Mesenchymal stem cell (in vitro differentiated cells and primary cell): ENCODE results near the gene MRPS12.

Source experiments
- DNase-seq: peaks from one replicate; pipeline ENCODE4 v3.0.0-alpha.2; 2013
- H2AFZ ChIP-seq: one replicate; pipeline ENCODE4 v1.6.1; 2013; ENCODE audit warnings: low read depth, mild to moderate bottlenecking, control low read depth, inconsistent platforms, low read length, moderate library complexity
- H2AK5ac ChIP-seq: 2 replicates; pipeline ENCODE4 v1.6.1; 2013; ENCODE audit warnings: low read length, moderate library complexity, mild to moderate bottlenecking, inconsistent platforms; ENCODE audit not compliant: severe bottlenecking
- H2BK120ac ChIP-seq: one replicate; pipeline ENCODE4 v1.6.1; 2013; ENCODE audit warnings: low read depth, mild to moderate bottlenecking, inconsistent platforms, low read length, moderate library complexity
- H2BK12ac ChIP-seq, 2 experiments: one replicate each; pipeline ENCODE4 v1.6.1; 2013; ENCODE audit warnings: inconsistent platforms in 2 of 2, low read length in 2 of 2, mild to moderate bottlenecking in 2 of 2, moderate library complexity in 2 of 2, control low read depth in 1 of 2
- H2BK15ac ChIP-seq: one replicate; pipeline ENCODE4 v1.6.1; 2013; ENCODE audit warnings: mild to moderate bottlenecking, low read depth, inconsistent platforms; ENCODE audit not compliant: poor library complexity, severe bottlenecking
- H2BK5ac ChIP-seq: 2 replicates; pipeline ENCODE4 v1.6.1; 2013; ENCODE audit warnings: low read depth, mild to moderate bottlenecking, low read length, control low read depth, inconsistent platforms; ENCODE audit not compliant: poor library complexity, severe bottlenecking
- H3K14ac ChIP-seq, 2 experiments: one replicate each; pipeline ENCODE4 v1.6.1; 2013; ENCODE audit warnings: inconsistent platforms in 2 of 2, low read length in 2 of 2, control low read depth in 1 of 2, mild to moderate bottlenecking in 1 of 2, moderate library complexity in 1 of 2
- H3K18ac ChIP-seq, 2 experiments: one replicate each; pipeline ENCODE4 v1.6.1; 2013; ENCODE audit warnings: inconsistent platforms in 2 of 2, low read length in 2 of 2, control low read depth in 1 of 2, low read depth in 1 of 2, mild to moderate bottlenecking in 1 of 2
- H3K23ac ChIP-seq, 2 experiments: one replicate each; pipeline ENCODE4 v1.6.1; 2013; ENCODE audit warnings: inconsistent platforms in 2 of 2, low read length in 2 of 2, mild to moderate bottlenecking in 2 of 2, moderate library complexity in 2 of 2, control low read depth in 1 of 2
- H3K27ac ChIP-seq: 2 replicates; pipeline ENCODE4 v1.5.1; 2013; ENCODE audit warnings: mild to moderate bottlenecking, moderate library complexity, low read length, control low read depth, inconsistent platforms; ENCODE audit not compliant: poor library complexity, severe bottlenecking
- H3K27me3 ChIP-seq, 2 experiments: 2 replicates each; pipeline versions ENCODE4 v1.6.1 to v1.7.0; 2013; ENCODE audit warnings: low read length in 2 of 2, mild to moderate bottlenecking in 2 of 2, moderate library complexity in 2 of 2, control low read depth in 1 of 2, inconsistent platforms in 1 of 2; ENCODE audit not compliant: control insufficient read depth in 1 of 2, insufficient read depth in 1 of 2
- H3K36me3 ChIP-seq, 2 experiments: 2 replicates each; pipeline versions ENCODE4 v1.6.1 to v1.7.0; 2013; ENCODE audit warnings: low read length in 2 of 2, control low read depth in 1 of 2, inconsistent platforms in 1 of 2, low read depth in 1 of 2, mild to moderate bottlenecking in 1 of 2; ENCODE audit not compliant: insufficient read depth in 2 of 2, control insufficient read depth in 1 of 2
- H3K4ac ChIP-seq, 2 experiments: one replicate each; pipeline ENCODE4 v1.6.1; 2013; ENCODE audit warnings: inconsistent platforms in 2 of 2, low read length in 2 of 2, mild to moderate bottlenecking in 2 of 2, moderate library complexity in 2 of 2, control low read depth in 1 of 2, low read depth in 1 of 2
- H3K4me1 ChIP-seq: 2 replicates; pipeline ENCODE4 v1.6.1; 2013; ENCODE audit warnings: low read depth, low read length, control low read depth; ENCODE audit not compliant: control insufficient read depth, insufficient read depth
- H3K4me2 ChIP-seq: 2 replicates; pipeline ENCODE4 v1.6.1; 2013; ENCODE audit warnings: low read length, mild to moderate bottlenecking, inconsistent platforms; ENCODE audit not compliant: poor library complexity, severe bottlenecking
- H3K4me3 ChIP-seq, 2 experiments: 2 replicates each; pipeline versions ENCODE4 v1.5.1 to v1.7.0; 2013; ENCODE audit warnings: low read length in 2 of 2, mild to moderate bottlenecking in 2 of 2, control low read depth in 1 of 2, low read depth in 1 of 2; ENCODE audit not compliant: insufficient read depth in 1 of 2
- H3K79me1 ChIP-seq: replicated peaks from 2 replicates; pipeline ENCODE4 v1.6.1; 2013; ENCODE audit warnings: mild to moderate bottlenecking, control low read depth, low read length, inconsistent platforms; ENCODE audit not compliant: poor library complexity, severe bottlenecking
- H3K9ac ChIP-seq: 2 replicates; pipeline ENCODE4 v1.7.0; 2013; ENCODE audit warnings: mild to moderate bottlenecking, low read length, moderate library complexity
- H3K9me3 ChIP-seq: 2 replicates; pipeline ENCODE4 v1.7.0; 2013; ENCODE audit warnings: mild to moderate bottlenecking, low read length; ENCODE audit not compliant: control insufficient read depth
- H4K8ac ChIP-seq: one replicate; pipeline ENCODE4 v1.6.1; 2013; ENCODE audit warnings: inconsistent platforms, mild to moderate bottlenecking, low read length, moderate library complexity
- H4K91ac ChIP-seq: one replicate; pipeline ENCODE4 v1.6.1; 2013; ENCODE audit warnings: mild to moderate bottlenecking, low read length, inconsistent platforms
- WGBS: methylation state at CpG from one replicate; pipeline ENCODE4 v1.1.7; 2013; ENCODE audit warnings: mixed read lengths; 5-methylcytosine and 5-hydroxymethylcytosine counted together

Gene MRPS12

DNA sequence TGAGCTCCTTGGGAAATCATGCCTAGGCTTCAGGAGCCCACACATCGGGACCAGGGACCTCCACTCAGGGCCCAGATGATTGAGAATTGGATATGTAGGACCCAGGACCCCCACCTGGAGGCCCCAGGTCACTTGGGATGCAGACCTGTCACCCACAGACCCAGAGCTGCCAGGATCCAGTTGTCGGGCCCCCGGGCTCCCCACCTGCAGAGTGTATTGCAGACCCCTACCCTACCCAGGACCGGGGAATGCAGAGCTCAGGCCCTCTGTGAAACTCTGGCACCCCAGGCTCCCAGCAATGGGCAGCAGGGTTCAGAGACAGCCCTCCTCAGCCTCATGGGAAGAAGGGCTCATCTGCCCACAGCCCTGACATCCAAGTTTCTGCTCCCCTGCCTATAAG is 25.1 kb upstream of the MRPS12 start:
- Histone ChIP-seq H2BK5ac (no peak overlapping the region), H3K27ac (no peak overlapping the region), H2BK15ac (no peak overlapping the region), H3K79me1 (peaks cover 24% of the 10 kb centered on the region), H3K4me2 (no peak overlapping the region), H3K14ac (no peak overlapping the region), H3K23ac (no peak overlapping the region), H2AFZ (no peak overlapping the region), H3K4me1 (no peaks in the 10 kb centered on the region), H3K27me3 (no peaks in the 10 kb centered on the region), H3K18ac (no peak overlapping the region), H3K9ac (no peak overlapping the region), H2BK12ac (no peak overlapping the region), H2AK5ac (no peak overlapping the region), H4K8ac (no peak overlapping the region), H4K91ac (no peak overlapping the region), H3K9me3 (no peaks in the 10 kb centered on the region), H3K4ac (no peak overlapping the region), H3K36me3 (peaks cover 36 to 45% of the 10 kb centered on the region in 2 experiments), H3K4me3 (no peak overlapping the region), H2BK120ac (no peak overlapping the region)
- no peak for DNase-seq
- 98% methylated on average over 4 of the region's 4 CpGs for WGBS

DNA sequence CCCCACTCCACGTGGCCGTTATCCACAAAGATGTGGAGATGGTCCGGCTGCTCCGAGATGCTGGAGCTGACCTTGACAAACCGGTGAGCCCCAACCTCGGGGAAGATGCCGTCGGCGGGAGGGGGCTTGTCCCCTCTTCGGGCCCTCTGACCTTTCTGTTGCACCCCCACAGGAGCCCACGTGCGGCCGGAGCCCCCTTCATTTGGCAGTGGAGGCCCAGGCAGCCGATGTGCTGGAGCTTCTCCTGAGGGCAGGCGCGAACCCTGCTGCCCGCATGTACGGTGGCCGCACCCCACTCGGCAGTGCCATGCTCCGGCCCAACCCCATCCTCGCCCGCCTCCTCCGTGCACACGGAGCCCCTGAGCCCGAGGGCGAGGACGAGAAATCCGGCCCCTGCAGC is 23.5 kb upstream of the MRPS12 start:
- H3K79me1 ChIP-seq, result peaks cover 18% of the 10 kb centered on the region
- no peak overlapping the region for H2BK5ac ChIP-seq
- H3K9me3 ChIP-seq, result no peaks in the 10 kb centered on the region
- DNase-seq, result no peak
- no peak overlapping the region for H2BK12ac ChIP-seq
- H2BK120ac ChIP-seq, result no peak overlapping the region
- H3K4ac ChIP-seq, result no peak overlapping the region
- H3K23ac ChIP-seq, result no peak overlapping the region
- H3K27ac ChIP-seq, result no peak overlapping the region
- no peak overlapping the region for H3K4me2 ChIP-seq
- H3K14ac ChIP-seq, result no peak overlapping the region
- H4K8ac ChIP-seq, result no peak overlapping the region
- H3K18ac ChIP-seq, result no peak overlapping the region
- H2BK15ac ChIP-seq, result no peak overlapping the region
- no peak overlapping the region for H2AFZ ChIP-seq
- H4K91ac ChIP-seq, result no peak overlapping the region
- no peak overlapping the region for H3K4me3 ChIP-seq
- no peak overlapping the region for H2AK5ac ChIP-seq
- H3K4me1 ChIP-seq, result peaks cover 4% of the 10 kb centered on the region
- peaks cover 36 to 45% of the 10 kb centered on the region in 2 experiments for H3K36me3 ChIP-seq
- no peak overlapping the region for H3K9ac ChIP-seq
- H3K27me3 ChIP-seq, result peaks cover 6 to 8% of the 10 kb centered on the region in 2 experiments
- 96% methylated on average over 29 of the region's 29 CpGs for WGBS

- DNase-seq, result no peak
- WGBS, result 96% methylated on average over 12 of the region's 12 CpGs
- Histone ChIP-seq H3K27me3 (peaks cover 6 to 8% of the 10 kb centered on the region in 2 experiments), H2AFZ (no peak overlapping the region), H3K27ac (no peak overlapping the region), H3K14ac (no peak overlapping the region), H2BK5ac (no peak overlapping the region), H3K9ac (no peak overlapping the region), H2BK12ac (no peak overlapping the region), H3K36me3 (peaks cover 36 to 45% of the 10 kb centered on the region in 2 experiments), H2BK120ac (no peak overlapping the region), H4K91ac (no peak overlapping the region), H3K23ac (no peak overlapping the region), H2BK15ac (no peak overlapping the region), H3K9me3 (no peaks in the 10 kb centered on the region), H3K4me2 (no peak overlapping the region), H3K4ac (no peak overlapping the region), H3K18ac (no peak overlapping the region), H4K8ac (no peak overlapping the region), H2AK5ac (no peak overlapping the region), H3K4me1 (peaks cover 4% of the 10 kb centered on the region), H3K79me1 (peaks cover 18% of the 10 kb centered on the region), H3K4me3 (no peak overlapping the region)
Measured at GRCh38 chr19:38907670-38908069, 23.1 kb upstream of the MRPS12 start.

GRCh38 chr19:38908911-38909310 is 21.8 kb upstream of the MRPS12 start:
- no peak overlapping the region for H3K4me2 ChIP-seq
- H3K9me3 ChIP-seq, result no peaks in the 10 kb centered on the region
- no peak overlapping the region for H2BK15ac ChIP-seq
- no peak for DNase-seq
- H3K36me3 ChIP-seq, result peaks cover 36 to 45% of the 10 kb centered on the region in 2 experiments
- no peak overlapping the region for H2BK12ac ChIP-seq
- H3K27ac ChIP-seq, result no peak overlapping the region
- no peak overlapping the region for H3K14ac ChIP-seq
- H3K18ac ChIP-seq, result no peak overlapping the region
- peaks cover 4% of the 10 kb centered on the region for H3K4me1 ChIP-seq
- H2BK5ac ChIP-seq, result no peak overlapping the region
- peaks cover 6 to 8% of the 10 kb centered on the region in 2 experiments for H3K27me3 ChIP-seq
- no peak overlapping the region for H2BK120ac ChIP-seq
- no peak overlapping the region for H4K8ac ChIP-seq
- no peak overlapping the region for H3K4ac ChIP-seq
- WGBS, result 84% methylated on average over 10 of the region's 10 CpGs
- H4K91ac ChIP-seq, result no peak overlapping the region
- no peak overlapping the region for H3K23ac ChIP-seq
- peaks cover 16% of the 10 kb centered on the region for H3K79me1 ChIP-seq
- H2AFZ ChIP-seq, result no peak overlapping the region
- H3K4me3 ChIP-seq, result no peak overlapping the region
- H2AK5ac ChIP-seq, result no peak overlapping the region
- no peak overlapping the region for H3K9ac ChIP-seq
